Measurements from ENCODE around the gene SPON1.

- TF ChIP-seq, protein P1, sequence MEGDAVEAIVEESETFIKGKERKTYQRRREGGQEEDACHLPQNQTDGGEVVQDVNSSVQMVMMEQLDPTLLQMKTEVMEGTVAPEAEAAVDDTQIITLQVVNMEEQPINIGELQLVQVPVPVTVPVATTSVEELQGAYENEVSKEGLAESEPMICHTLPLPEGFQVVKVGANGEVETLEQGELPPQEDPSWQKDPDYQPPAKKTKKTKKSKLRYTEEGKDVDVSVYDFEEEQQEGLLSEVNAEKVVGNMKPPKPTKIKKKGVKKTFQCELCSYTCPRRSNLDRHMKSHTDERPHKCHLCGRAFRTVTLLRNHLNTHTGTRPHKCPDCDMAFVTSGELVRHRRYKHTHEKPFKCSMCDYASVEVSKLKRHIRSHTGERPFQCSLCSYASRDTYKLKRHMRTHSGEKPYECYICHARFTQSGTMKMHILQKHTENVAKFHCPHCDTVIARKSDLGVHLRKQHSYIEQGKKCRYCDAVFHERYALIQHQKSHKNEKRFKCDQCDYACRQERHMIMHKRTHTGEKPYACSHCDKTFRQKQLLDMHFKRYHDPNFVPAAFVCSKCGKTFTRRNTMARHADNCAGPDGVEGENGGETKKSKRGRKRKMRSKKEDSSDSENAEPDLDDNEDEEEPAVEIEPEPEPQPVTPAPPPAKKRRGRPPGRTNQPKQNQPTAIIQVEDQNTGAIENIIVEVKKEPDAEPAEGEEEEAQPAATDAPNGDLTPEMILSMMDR (IDR thresholded peaks at IDR 0.05; ENCODE audit: low read length) = peak; percentile 54
- TF ChIP-seq EZH2 (IDR thresholded peaks at IDR 0.05; ENCODE audit: borderline replicate concordance, low read length) = no peak
Observed at GRCh38 chr11:14308114-14308896, 345.8 kb downstream of the SPON1 start.

Measured in OCI-LY1 (cell line).